ENCODE results near the gene BAAT.
"Not testable (repeated sequence)": the region's sequence is repeated elsewhere in the genome, so short reads cannot be mapped to it uniquely, and the experiment has no call there.

Gene BAAT

DNA sequence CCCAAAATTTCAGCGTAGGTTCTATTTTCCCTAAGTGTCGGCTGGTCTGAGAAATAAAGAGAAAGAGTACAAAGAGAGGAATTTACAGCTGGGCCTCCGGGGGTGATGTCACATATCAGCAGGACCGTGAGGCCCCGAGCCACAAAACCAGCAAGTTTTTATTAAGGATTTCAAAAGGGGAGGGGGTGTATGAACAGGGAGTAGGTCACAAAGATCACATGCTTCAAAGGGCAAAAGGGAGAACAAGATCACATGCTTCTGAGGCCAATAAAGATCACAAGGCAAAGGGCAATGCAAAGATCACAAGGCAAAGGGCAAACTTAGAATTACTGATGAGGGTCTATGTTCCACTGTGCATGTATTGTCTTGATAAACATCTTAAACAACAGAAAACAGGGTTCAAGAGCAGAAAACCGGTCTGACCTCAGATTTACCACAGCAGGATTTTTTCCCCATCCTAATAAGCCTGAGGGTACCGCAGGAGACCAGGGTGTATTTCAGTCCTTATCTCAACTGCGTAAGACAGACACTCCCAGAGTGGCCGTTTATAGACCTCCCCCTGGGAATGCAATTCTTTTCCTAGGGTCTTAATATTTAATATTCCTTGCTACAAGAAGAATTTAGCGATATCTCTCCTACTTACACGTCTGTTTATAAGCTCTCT is at the start of gene BAAT:
BAAT (minus strand) TSS at position 134 of the 664 bp plus-strand sequence. CDS start 13,602 bp downstream, outside the sequence.
- DNase-seq, result not testable (repeated sequence)

DNA sequence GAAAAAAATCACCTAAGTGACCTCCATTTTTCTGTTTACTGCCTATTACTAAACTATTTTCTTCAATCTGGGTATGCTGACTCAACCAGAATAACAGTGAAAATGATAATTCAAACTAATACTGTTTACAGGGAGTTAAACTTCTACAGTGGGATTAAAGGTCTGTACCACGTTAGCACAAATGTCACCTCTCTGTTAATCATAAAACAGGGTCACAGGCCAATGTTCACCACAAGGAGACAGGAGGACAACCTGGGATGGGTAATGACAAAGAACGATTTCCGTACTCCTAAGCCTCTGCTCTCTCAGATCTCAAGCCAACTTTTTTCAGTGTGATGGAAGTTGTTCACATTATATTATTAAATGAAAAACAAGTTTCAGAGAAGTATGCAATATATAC is 48.4 kb upstream of the BAAT start:
- no peak for DNase-seq

DNA sequence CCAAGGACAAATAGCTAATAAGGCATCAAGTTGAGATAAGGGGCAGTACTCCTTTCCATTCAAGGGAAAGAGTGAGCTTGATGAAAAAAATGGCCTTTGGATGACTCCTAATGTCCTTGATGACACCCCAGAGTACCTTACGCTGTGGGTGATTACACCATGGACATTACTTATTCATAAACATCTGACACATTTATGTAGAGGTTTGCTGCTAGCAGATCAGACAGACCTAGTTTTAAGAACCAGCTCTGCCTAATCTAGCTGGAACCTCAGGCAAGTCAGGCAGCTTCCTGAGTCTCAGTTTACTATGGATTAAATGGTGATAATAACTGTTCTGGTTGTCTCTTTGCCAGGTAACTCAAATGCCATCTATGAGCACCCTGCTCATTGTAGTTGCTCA is 47.9 kb upstream of the BAAT start:
- DNase-seq, result no peak

DNA sequence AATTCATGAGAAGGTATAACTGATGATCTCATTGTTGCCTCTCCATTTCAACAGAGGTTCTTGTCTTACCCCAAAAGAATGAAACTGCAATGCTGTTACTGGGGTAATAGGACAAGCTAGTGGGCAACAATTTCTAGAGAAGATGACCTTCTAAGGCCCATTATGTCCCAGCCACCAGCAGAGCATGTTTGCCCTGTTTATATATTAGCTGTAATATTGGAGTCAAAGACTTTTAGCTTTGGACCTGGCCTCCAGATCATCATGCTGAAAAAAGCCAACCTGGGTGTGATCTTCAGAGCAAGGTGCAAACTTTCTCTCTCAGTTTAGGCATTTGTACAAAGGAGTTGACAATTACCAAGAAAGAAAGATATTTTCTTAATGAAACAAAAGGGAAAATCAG is 47.4 kb upstream of the BAAT start:
- DNase-seq, result no peak

DNA sequence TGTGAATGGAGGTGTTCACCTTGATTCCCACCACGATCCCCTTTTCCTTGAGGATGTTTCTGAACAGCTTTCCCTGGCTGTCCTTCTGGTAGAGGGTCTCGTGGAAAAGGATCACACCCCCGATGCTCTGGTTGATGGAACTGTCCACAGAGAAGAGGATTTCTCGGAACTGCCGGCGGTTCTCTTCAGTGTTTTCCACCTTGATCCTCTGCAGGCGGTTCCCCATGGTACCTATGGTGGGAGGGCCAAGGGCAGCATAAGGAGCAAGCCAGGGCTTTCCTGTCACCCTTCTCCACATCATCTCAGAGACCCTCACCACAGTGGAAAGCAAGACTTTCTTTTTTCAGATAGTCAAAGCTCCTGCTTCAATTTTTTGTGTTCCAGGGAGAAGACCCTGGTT is 44.9 kb upstream of the BAAT start:
- DNase-seq, result no peak

DNA sequence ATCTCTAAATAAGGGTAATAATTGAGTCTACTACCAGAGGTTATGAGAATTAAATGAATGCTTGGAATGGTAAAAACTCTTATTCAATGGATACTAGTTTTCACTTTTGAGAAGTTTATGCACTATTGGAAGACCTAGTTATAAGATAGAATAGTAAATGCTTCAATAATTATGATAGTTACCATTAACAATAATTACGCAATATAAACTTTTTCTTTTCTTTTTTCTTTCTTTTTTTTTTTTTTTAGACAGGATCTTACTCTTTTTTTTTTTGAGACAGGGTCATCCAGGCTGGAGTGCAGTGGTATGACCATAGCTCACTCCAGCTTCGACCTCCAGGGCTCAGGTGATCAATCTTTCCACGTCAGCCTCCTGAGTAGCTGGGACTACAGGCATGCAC is 44.1 kb upstream of the BAAT start:
- no peak for DNase-seq

DNA sequence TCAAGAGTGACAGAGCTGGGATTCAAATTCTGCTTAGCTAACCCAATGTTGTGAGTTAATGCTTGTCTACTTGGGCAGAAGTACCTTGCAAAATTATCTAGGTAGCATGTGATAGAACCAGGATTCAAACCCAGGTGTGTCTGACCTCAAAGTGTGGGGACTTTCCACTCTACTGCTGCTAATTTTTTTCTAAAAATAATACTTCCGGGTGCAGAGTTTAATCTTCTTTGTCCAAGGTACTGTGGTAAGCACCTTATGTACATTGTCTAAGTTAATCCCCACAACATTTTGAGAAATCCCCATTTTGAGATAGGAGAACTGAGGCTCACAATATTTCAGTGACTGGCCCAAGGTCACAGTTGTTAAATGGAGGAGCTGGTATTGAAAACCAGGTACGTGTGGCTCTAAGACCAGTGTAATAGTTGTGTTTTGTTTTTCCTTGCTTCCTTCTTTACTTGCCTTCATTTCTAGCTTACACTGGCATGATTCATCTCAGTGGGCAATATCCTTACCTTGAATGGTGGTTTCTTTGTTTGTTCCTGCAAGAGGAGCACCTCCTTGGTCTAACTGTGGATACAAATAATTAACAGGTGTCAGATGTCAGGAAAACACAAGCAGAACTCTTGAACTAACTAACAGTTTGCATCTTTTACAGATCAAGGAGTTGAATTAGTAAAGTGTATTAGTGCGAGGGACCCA is 43.3 kb upstream of the BAAT start:
- DNase-seq, result no peak

DNA sequence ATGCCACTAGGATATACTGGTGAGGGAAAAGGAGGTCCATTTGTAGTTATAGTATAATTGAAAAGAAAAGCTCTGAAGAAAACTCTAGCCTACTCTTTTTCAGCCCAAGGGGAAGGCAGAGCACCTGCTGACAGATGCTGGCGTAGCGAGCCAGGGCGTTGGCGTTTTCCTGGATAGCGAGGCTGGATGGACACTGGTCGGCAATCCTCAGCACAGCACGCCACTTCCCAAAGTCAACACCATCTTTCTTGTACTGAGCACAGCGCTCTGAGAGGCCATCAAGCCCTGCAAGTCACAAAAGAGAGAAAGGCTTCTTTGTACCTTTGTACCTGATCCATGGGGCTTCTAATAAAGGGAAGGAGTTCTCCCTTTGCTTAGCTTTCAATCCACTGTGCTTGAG is 42.6 kb upstream of the BAAT start:
- DNase-seq, result no peak

DNA sequence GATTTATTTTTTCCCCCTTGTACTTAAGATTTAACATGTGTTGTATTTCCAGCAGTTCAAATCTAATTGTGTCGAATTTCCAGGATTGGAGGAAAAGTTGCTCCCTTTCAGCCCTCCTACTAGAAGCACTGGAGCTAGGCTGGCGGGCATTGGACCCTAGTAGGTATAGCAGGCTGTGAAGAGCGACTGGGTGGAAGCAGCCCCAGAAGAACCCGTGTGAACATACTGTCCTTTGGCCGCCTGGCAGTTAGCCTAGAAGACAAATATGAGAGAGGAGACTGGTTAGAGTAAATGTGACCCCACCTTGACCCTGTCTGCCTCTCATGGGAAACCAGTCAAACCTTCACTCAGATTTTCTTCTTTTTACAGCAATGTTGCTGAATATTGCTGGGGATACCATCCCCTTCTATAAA is 36.9 kb upstream of the BAAT start:
- DNase-seq, result no peak

DNA sequence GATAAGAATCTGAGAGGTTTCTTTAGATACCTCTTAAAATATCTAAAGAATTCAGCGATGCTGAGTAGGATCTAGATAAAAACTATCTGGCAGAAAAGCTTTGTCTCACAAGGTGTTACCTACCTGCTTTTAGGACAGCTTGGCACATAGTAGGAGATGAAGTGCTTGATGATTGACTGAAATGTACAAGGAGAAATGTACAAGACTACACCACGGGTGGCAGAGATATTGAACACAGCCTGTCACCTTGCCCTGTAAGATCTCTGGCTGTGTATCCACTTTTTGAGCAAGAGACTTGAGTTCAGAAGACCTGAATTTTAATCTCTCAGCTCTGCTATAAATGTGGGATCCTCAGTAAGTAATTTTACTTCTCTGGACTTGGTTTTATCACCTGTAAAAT is 35.1 kb upstream of the BAAT start:
- no peak for DNase-seq

DNA sequence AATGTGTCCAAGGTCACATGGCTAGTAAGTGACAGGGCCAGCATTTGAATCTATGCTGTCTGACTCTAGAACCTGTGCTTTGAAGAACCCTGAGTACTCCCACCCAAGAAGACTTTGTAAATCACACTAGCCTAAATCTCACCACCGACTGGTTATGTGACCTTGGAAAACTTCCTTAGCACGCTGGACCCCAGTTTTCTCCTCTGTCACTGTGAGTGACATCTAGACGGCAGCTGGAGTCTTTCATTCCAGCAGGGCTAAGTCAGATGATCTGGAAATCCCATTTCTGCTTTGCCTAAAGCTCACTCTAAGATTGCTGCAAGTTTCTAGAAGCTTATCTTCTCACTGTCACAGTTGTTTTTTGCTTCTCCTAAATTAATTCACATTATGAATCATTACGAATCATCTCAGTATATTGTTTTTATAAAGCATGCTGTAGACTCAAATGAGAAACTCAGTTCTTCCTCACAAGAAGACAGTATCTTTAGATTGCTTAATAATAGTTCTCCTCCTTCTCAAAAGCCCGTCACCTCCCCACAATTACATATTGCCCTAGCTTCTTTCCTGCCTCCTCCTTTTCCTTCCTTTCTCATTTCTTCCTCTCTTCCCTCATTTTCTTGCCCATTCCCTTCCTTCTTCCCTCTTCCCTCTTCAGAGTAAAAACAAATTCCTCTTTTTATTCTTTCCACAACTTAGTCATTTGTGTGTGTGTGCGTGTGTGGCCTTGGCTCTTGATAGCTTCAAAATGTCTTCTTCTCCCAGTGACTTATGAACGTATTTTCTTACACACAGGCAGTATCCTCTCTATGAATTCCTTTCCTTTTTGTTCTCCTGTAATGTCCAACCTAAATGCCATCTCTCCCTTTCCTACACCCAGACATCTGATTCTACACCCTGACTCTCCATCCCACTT is 34.0 kb upstream of the BAAT start:
- no peak for DNase-seq

DNA sequence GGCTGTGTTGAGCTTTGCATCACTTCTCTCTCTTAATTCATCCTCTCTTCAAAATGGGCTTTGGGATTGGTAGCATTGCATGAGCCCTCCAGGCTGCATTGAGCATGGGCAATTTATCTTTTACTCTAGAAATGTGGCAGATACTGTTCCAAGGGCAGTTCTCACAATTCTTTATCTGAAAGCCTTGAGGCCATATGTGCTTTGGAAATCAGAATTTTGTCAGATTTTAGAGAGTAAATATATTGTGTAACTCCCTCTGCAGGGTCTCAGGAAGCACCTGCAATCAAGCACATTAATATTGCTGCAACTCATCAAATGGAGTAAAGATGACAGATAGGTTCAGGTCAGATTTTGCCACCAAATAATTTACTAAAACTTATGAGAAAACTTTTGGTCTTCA is 33.2 kb upstream of the BAAT start:
- DNase-seq, result no peak

DNA sequence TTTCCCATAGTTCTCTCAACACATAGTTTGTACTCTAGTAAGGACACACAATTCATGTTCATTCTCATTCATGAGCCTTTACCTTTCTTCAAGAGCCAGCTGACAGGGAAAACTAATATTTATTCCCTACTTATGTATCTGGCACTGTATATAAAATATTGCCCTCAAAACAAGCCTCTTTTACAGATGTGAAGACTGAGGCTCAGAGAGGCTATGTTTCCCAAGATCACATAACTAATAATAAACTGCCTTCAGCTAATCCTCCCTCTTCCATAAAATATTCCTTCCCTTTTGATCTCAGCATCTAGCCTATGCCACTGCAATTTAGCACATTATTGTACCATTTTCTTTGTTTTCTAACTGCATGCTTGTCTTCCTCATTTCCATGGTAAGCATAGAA is 32.6 kb upstream of the BAAT start:
- DNase-seq, result no peak

DNA sequence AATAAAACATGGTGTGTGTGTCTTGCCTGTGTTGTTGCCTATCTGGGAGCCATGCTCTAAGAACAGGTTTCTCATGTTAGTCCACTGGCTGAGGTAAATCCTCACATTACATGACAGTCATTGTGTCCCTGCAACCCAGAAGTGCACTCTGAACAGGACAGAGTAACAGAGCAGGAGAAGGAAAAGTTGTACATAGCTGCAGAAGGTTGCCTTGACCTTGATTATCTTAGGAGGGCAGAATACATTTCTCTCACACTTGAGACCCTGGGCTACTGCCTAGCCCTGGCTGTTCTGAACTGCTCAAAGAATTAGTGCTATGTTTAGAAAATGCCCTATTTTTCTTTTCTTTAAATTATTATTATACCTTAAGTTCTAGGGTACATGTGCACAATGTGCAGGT is 30.8 kb upstream of the BAAT start:
- DNase-seq, result no peak

DNA sequence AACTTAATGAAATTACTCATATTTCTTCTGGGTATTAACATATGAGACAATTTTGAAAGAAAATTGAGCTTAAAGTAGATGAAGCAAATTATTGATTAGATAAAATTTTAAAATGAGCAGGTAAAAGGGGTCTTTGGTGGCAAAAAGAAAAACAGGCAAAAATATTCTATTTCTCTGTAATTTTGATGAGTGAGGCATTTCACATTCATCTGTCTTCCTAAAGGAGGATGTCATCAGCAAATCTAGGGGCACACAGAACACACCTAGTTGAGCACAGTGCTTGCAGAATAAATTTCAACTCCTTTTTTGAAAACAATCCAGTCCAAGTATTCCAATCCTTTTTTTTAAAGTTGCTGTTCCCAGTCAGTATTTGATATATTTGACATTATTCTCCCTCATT is 30.0 kb upstream of the BAAT start:
- no peak for DNase-seq

DNA sequence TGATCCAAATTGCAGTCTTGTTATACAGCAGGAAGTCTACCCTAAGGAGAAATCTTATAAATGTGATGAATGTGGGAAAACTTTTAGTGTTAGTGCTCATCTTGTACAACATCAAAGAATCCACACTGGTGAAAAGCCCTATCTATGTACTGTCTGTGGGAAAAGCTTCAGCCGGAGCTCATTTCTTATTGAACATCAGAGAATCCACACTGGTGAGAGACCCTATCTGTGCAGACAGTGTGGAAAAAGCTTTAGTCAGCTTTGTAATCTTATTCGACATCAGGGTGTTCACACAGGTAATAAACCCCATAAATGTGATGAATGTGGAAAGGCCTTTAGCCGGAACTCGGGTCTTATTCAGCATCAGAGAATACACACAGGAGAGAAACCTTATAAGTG is 24.3 kb upstream of the BAAT start:
- no peak for DNase-seq

DNA sequence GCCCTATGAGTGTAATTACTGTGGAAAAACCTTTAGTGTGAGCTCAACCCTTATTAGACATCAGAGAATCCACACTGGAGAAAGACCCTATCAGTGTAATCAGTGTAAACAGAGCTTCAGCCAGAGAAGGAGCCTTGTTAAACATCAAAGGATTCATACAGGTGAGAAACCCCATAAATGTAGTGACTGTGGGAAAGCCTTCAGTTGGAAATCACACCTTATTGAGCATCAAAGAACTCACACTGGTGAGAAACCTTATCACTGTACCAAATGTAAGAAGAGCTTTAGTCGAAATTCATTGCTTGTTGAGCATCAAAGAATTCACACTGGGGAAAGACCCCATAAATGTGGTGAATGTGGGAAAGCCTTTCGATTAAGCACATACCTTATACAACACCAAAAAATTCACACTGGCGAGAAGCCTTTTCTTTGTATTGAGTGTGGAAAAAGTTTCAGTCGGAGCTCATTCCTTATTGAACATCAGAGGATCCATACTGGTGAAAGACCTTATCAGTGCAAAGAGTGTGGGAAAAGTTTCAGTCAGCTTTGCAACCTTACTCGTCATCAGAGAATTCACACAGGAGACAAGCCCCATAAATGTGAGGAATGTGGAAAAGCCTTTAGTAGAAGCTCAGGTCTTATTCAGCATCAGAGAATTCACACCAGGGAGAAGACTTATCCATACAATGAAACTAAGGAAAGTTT is 23.7 kb upstream of the BAAT start:
- DNase-seq, result no peak

DNA sequence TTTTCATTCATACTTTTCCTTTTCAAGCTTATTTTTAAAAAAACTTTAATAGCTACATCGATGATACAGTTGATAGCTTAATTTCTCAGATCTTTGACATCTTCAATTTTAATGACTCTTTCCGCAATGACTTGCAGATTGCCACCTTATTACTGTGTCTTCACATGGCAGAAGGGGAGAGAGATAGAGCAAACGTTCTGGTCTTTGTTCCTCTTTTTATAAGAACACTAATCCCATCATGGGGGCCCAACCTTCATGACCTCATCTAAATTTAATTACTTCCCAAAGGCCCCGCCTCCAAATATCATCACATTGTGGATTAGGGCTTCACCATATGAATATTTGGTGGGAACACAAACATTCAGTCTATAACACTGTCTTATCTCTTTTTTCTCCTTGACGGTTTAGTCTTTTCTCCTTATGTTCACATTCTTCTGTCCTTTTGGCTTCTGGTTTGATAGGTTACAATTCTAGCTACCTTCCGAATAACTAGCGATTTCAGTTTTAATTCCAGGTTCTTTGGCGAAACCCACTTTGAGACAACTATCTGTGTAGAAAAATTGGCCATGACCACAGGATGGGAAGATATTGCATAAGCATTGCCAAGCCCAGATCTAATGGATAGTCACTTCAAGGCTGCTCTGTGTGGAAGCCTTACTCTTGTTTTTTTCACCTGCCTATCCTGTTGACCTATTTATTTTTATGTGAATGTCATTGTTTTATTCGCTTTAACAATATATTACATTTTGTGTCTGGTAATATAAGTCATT is 18.9 kb upstream of the BAAT start:
- DNase-seq, result no peak

DNA sequence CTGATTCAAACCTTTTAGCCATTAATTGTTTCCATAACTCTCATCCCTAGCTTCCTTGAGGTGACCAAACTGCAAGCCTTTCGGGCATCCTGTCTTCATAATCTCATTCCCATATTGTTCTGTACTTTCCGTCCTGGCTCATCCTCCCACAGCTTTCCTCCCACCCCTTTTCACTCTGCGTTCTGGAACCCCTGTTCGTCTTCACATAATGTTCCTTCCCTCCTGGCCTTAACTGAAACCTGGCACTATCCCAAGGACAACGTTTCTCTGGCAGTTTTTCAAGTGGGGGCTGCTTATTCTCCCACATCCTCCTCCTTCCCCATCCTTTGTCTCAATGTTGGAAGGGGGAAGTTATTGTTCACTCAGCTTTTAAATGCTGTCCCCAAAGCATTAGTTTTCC is 15.3 kb upstream of the BAAT start:
- DNase-seq, result no peak

DNA sequence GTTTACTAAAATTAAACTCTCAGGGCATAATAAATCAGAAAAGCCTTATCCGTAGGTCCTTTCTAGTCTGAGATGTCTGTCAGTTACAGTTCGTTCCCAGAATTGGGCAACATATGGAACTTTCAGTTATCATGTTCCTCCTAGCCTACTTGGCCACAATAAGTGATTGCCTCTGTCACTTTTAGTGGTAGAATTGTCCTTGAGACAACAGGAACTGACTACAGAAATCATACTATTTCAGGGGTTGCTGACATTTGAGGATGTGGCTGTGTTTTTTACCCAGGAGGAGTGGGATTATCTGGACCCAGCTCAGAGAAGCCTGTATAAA is 14.8 kb upstream of the BAAT start:
- no peak for DNase-seq

DNA sequence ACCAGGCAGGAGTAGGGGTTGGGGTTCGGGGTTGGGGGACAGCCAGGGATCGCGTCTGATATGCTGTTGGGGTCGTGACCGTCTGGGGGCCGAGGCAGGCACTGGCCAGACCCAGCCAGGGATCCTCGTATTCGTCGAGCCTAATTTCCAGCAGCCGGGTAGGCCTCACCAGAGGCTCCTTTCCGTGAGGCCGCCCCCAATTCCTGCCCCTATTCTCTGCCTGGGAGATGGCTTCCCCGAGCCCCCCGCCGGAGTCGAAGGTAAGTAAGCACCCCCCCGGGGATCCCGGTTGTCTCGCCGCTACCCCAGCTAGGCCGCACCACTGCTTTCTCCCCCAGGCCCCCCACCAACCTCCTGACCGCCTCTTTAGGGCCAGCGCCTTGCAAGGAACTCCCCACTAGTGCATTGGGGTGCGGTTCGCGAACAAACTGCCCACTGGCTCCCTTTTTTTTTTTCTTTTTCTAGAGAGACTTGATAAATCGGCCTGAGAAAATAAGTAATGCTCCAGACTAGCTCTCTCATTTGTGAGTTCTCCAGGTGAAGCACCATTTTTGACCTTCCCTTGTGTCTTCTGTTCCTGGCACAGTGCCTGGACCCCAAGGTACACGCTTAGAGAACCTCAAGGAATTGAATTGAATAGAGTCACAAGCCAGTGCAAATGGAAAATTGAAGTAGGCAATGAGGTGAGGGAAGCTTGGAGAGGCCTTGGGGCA is 14.3 kb upstream of the BAAT start:
- DNase-seq, result no peak
